ENCODE data around the gene ALPK3. TPM values are rescaled to one million over a fixed set of nuclear protein-coding genes. Genes with fewer than 3 reads are reported as not detected.

The ALPK3 gene
- total RNA-seq, 1 experiment from 2014 or later, result 17.7 TPM

DNA sequence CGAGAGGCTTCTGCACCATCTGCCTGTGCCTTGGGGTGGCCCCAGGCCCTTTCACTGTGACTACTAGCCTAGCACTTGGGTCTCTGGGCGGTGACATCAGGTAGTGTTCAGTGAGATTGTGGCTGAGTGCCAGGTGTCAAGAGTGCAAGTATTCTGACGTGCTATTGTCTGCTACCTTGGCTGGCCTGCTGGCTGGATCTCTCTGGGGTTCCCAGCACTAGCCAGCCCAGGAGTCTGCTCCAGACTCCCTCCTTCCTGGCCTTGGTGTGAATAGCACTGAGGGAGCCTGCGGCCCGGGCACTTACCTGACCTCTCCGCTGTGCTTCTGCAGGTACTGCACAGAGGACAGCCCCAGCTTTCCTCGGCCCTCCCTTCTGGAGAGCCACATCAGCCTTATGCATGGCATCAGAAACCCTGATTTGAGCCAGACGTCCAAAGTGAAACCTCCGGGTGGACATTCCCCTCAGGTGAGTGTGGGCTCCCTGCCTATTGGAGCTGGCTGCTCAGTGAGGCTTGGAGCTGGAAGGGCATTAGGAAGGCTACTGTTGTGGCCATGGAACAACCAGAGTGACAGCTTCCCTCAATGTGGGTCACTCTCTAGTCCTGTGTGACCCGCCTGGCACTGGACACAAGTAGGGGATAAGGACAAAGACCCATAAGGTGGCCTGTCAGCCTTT lies 17.5 kb upstream of the ALPK3 start:
- H4K20me1 ChIP-seq (ENCODE audit: control insufficient read depth, insufficient read depth, insufficient read length), result no peaks in the 10 kb centered on the region
- no peaks in the 10 kb centered on the region for H3K9me3 ChIP-seq (ENCODE audit: control insufficient read depth, low read depth, low read length)
- no peak overlapping the region for H4K8ac ChIP-seq (replicated peaks; ENCODE audit: insufficient read length, low read depth, low read length)
- H2BK12ac ChIP-seq (ENCODE audit: insufficient read length, low read depth, low read length), result no peak overlapping the region
- H3K4me1 Mint-ChIP-seq, result no peaks in the 10 kb centered on the region
- H2BK20ac ChIP-seq (ENCODE audit: low read depth, low read length, poor library complexity, severe bottlenecking), result no peak overlapping the region
- H3K27me3 ChIP-seq (ENCODE audit: insufficient read depth, low read length), result no peaks in the 10 kb centered on the region
- H2BK15ac ChIP-seq (ENCODE audit: low read depth, low read length), result no peak overlapping the region
- no peak overlapping the region for H3K14ac ChIP-seq (ENCODE audit: insufficient read depth, low read length)
- no peak overlapping the region for H3K27ac Mint-ChIP-seq
- H3K23me2 ChIP-seq (ENCODE audit: insufficient read length, low read depth, low read length, poor library complexity, severe bottlenecking), result no peaks in the 10 kb centered on the region
- no peak overlapping the region for H2AK5ac ChIP-seq (ENCODE audit: insufficient read length, low read length)
- no peaks in the 10 kb centered on the region for H3K9me3 Mint-ChIP-seq
- H3K23ac ChIP-seq (ENCODE audit: insufficient read length, low read depth, low read length), result no peak overlapping the region
- no peaks in the 10 kb centered on the region for H3K79me2 ChIP-seq (ENCODE audit: insufficient read depth, low read length)
- H3K27ac ChIP-seq (ENCODE audit: insufficient read length, low read depth, low read length), result no peak overlapping the region
- H2BK120ac ChIP-seq (ENCODE audit: low read depth, low read length, poor library complexity, severe bottlenecking), result no peak overlapping the region
- no peak overlapping the region for H3K4me2 ChIP-seq (ENCODE audit: insufficient read depth, insufficient read length, low read length)
- H3K4me3 Mint-ChIP-seq, result no peak overlapping the region
- no peak overlapping the region for H4K91ac ChIP-seq (ENCODE audit: insufficient read length, low read depth, low read length)
- no peaks in the 10 kb centered on the region for H3K4me1 ChIP-seq (ENCODE audit: insufficient read depth, low read length)
- no peak overlapping the region for H2BK5ac ChIP-seq (ENCODE audit: insufficient read length, low read length)
- H3K56ac ChIP-seq (ENCODE audit: insufficient read length, low read depth, low read length), result no peak overlapping the region
- WGBS (ENCODE audit: extremely low coverage, insufficient read length, low lambda C conversion rate), result no CpG with 5 or more reads among the region's 10 CpGs
- no peak for TF ChIP-seq CTCF (conservative IDR thresholded peaks at IDR 0.05)
- H3K4ac ChIP-seq (ENCODE audit: low read depth, low read length), result no peak overlapping the region
- H3K9ac ChIP-seq (ENCODE audit: extremely low read depth, insufficient read length, low read length), result no peak overlapping the region
- no peaks in the 10 kb centered on the region for H3K79me1 ChIP-seq (ENCODE audit: insufficient read depth, low read depth, low read length, poor library complexity, severe bottlenecking)
- H3K27me3 Mint-ChIP-seq (ENCODE audit: low read depth), result no peaks in the 10 kb centered on the region
- H3K36me3 Mint-ChIP-seq (ENCODE audit: insufficient read depth in 1 of 3, low read depth in 3 of 3), result peaks cover 9 to 58% (median 43%) of the 10 kb centered on the region in 3 experiments; a peak in 6 of 7 replicates
- no peak overlapping the region for H2AFZ ChIP-seq (ENCODE audit: low read length)
- no peak overlapping the region for H3K18ac ChIP-seq (ENCODE audit: insufficient read length, low read depth, low read length)
- H4K5ac ChIP-seq (ENCODE audit: insufficient read length, low read depth, low read length), result no peak overlapping the region
- no peak for DNase-seq
- no peak overlapping the region for H3T11ph ChIP-seq (ENCODE audit: low read length)

Data from H9 (cell line).